OCI-LY3 (cell line): Measurements from ENCODE around the gene SSBP4.

Source experiments
- EZH2phosphoT487 ChIP-seq: fragments of 200-600 bp; shearing (Covaris generic); IDR thresholded peaks from 2 replicates; pipeline ENCODE4 v1.6.1; 2018; ENCODE audit warnings: antibody characterized with exemption, mixed run types, low read depth
- TF ChIP-seq, protein P1 (sequence below): fragments of 200-600, 300-600 bp; sonication (generic); IDR thresholded peaks from 2 replicates; pipeline ENCODE4 v1.5.1; 2014; ENCODE audit warnings: antibody characterized with exemption, low read length, low read depth

- TF ChIP-seq, protein P1, sequence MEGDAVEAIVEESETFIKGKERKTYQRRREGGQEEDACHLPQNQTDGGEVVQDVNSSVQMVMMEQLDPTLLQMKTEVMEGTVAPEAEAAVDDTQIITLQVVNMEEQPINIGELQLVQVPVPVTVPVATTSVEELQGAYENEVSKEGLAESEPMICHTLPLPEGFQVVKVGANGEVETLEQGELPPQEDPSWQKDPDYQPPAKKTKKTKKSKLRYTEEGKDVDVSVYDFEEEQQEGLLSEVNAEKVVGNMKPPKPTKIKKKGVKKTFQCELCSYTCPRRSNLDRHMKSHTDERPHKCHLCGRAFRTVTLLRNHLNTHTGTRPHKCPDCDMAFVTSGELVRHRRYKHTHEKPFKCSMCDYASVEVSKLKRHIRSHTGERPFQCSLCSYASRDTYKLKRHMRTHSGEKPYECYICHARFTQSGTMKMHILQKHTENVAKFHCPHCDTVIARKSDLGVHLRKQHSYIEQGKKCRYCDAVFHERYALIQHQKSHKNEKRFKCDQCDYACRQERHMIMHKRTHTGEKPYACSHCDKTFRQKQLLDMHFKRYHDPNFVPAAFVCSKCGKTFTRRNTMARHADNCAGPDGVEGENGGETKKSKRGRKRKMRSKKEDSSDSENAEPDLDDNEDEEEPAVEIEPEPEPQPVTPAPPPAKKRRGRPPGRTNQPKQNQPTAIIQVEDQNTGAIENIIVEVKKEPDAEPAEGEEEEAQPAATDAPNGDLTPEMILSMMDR, result no peak
- TF ChIP-seq EZH2phosphoT487, result no peak
These were observed 39.1 kb upstream of the SSBP4 start for GRCh38 chr19:18379803-18380747.
